CD14-positive monocyte (primary cell): ENCODE measurements around the gene NCOR2. TPM values are rescaled to one million over a fixed set of nuclear protein-coding genes. Genes with fewer than 3 reads are reported as not detected.

Source experiments
- DNase-seq, 3 donors: peaks; one replicate each; pipeline ENCODE4 v3.0.0-alpha.2; 2011 to 2022
- H2AFZ ChIP-seq: 2 replicates; pipeline ENCODE4 v1.6.0; 2012; ENCODE audit warnings: mild to moderate bottlenecking, low read depth, low read length, inconsistent platforms; ENCODE audit not compliant: insufficient read depth, poor library complexity, severe bottlenecking
- H3K27ac ChIP-seq, 2 donors: 1 replicate in 1 of 2; 2 replicates in 1 of 2; pipeline ENCODE4 v1.5.1; 2012 to 2013; ENCODE audit warnings: low read length in 2 of 2, control low read depth in 1 of 2, inconsistent platforms in 1 of 2, low read depth in 1 of 2, mild to moderate bottlenecking in 1 of 2
- H3K27me3 ChIP-seq, 2 donors: one replicate each; pipeline versions ENCODE4 v1.6.0 to v1.6.1; 2011 to 2013; ENCODE audit warnings: low read length in 2 of 2; ENCODE audit not compliant: control insufficient read depth in 2 of 2, insufficient read depth in 2 of 2
- H3K36me3 ChIP-seq, 2 donors: replicated peaks in 1 of 2; 1 replicate in 1 of 2; 2 replicates in 1 of 2; pipeline versions ENCODE4 v1.5.1 to v1.6.1; 2012 to 2013; ENCODE audit warnings: low read length in 2 of 2, control low read depth in 1 of 2, inconsistent platforms in 1 of 2, mild to moderate bottlenecking in 1 of 2; ENCODE audit not compliant: insufficient read depth in 2 of 2, control insufficient read depth in 1 of 2
- H3K4me1 ChIP-seq, 2 donors: 1 replicate in 1 of 2; 2 replicates in 1 of 2; pipeline versions ENCODE4 v1.5.1 to v1.6.1; 2012 to 2013; ENCODE audit warnings: low read length in 2 of 2, control low read depth in 1 of 2, inconsistent platforms in 1 of 2, mild to moderate bottlenecking in 1 of 2, moderate library complexity in 1 of 2; ENCODE audit not compliant: insufficient read depth in 2 of 2, control insufficient read depth in 1 of 2
- H3K4me2 ChIP-seq: replicated peaks from 2 replicates; pipeline ENCODE3; 2012; ENCODE audit warnings: low read length, moderate library complexity, mild to moderate bottlenecking; ENCODE audit not compliant: poor library complexity, severe bottlenecking; ENCODE audit errors: extremely low read depth
- H3K4me3 ChIP-seq, 3 experiments: fragments of 200-600 bp in 1 of 3; sonication (generic) in 1 of 3; replicated peaks in 1 of 3; 1 replicate in 2 of 3; 2 replicates in 1 of 3; pipeline ENCODE4 v1.5.1; 2011 to 2013; ENCODE audit warnings: low read length in 3 of 3, mild to moderate bottlenecking in 3 of 3, control low read depth in 2 of 3, low read depth in 2 of 3, inconsistent platforms in 1 of 3, moderate library complexity in 1 of 3
- H3K79me2 ChIP-seq: 2 replicates; pipeline ENCODE4 v1.6.0; 2012; ENCODE audit warnings: mild to moderate bottlenecking, control low read depth, inconsistent platforms, low read length, moderate library complexity; ENCODE audit not compliant: insufficient read depth
- H3K9ac ChIP-seq: 2 replicates; pipeline ENCODE4 v1.6.0; 2017; ENCODE audit warnings: low read length, mild to moderate bottlenecking; ENCODE audit not compliant: insufficient read depth, poor library complexity, severe bottlenecking
- H3K9me3 ChIP-seq, 2 donors: replicated peaks in 1 of 2; 1 replicate in 1 of 2; 2 replicates in 1 of 2; pipeline versions ENCODE4 v1.5.1 to v1.6.1; 2012 to 2013; ENCODE audit warnings: low read length in 2 of 2, control low read depth in 1 of 2; ENCODE audit not compliant: control insufficient read depth in 1 of 2, insufficient read depth in 1 of 2
- H4K20me1 ChIP-seq: 2 replicates; pipeline ENCODE4 v1.6.0; 2012; ENCODE audit warnings: mild to moderate bottlenecking, low read length, control low read depth, moderate library complexity; ENCODE audit not compliant: insufficient read depth
- H3K27ac Mint-ChIP-seq, 7 donors: one replicate each; pipeline ENCODE4 v1.8.0; 2020; ENCODE audit warnings: mild to moderate bottlenecking in 7 of 7, mixed read lengths in 7 of 7, moderate library complexity in 6 of 7, inconsistent platforms in 2 of 7
- H3K27me3 Mint-ChIP-seq, 3 donors: one replicate each; pipeline ENCODE4 v1.8.0; 2021 to 2022; ENCODE audit warnings: low read depth in 3 of 3, mild to moderate bottlenecking in 3 of 3, mixed read lengths in 3 of 3, moderate library complexity in 3 of 3, inconsistent platforms in 1 of 3
- H3K36me3 Mint-ChIP-seq, 2 donors: one replicate each; pipeline ENCODE4 v1.8.0; 2020; ENCODE audit warnings: mixed read lengths in 2 of 2, inconsistent platforms in 1 of 2, mild to moderate bottlenecking in 1 of 2
- H3K4me1 Mint-ChIP-seq: one replicate; pipeline ENCODE4 v1.8.0; 2020; ENCODE audit warnings: mild to moderate bottlenecking, mixed read lengths
- H3K4me3 Mint-ChIP-seq, 2 donors: one replicate each; pipeline ENCODE4 v1.8.0; 2020; ENCODE audit warnings: mild to moderate bottlenecking in 2 of 2, mixed read lengths in 2 of 2, moderate library complexity in 1 of 2
- H3K9me3 Mint-ChIP-seq, 7 donors: one replicate each; pipeline ENCODE4 v1.8.0; 2020 to 2022; ENCODE audit warnings: mixed read lengths in 7 of 7, mild to moderate bottlenecking in 6 of 7, moderate library complexity in 6 of 7, inconsistent platforms in 2 of 7
- CTCF ChIP-seq: fragments of 200-600 bp; IDR thresholded peaks from one replicate; pipeline ENCODE4 v1.8.0; 2022; ENCODE audit warnings: antibody characterized with exemption, mild to moderate bottlenecking
- whole genome bisulfite sequencing: methylation state at CpG from one replicate; pipeline ENCODE4 v1.1.5; 2013; ENCODE audit warnings: missing lambda C conversion rate; ENCODE audit not compliant: insufficient coverage; 5-methylcytosine and 5-hydroxymethylcytosine counted together
- intact Hi-C, 2 donors: fragments of 100-400 bp; cut with micrococcal nuclease; formaldehyde crosslinking; loops; one replicate each; pipeline versions ENCODE4 v1.15.0 to v1.15.1; 2023
- polyA plus RNA-seq, 3 donors: library from polyadenylated mRNA; depleted of rRNA in 1 of 3; unstranded in 2 of 3; stranded (reverse) in 1 of 3; fragments of 300-500 nt in 2 of 3; fragments of >200 nt in 1 of 3; fragmentation: Illumina TruSeq in 2 of 3; gene quantifications; 1 replicate in 2 of 3; 2 replicates in 1 of 3; pipeline ENCODE4 v1.2.3, GENCODE V29; 2012 to 2021

Gene NCOR2
- polyA plus RNA-seq, 3 donors = 4.7 to 46.8 (median 5.5) TPM

GRCh38 chr12:124556896-124557501 lies 10.4 kb downstream of the NCOR2 start:
- no peak overlapping the region for H3K27ac ChIP-seq
- no peak overlapping the region for H3K4me3 ChIP-seq
- peak overlapping the region in 3 of 7 donors; percentile 7 to 57 (median 15) for H3K27ac Mint-ChIP-seq
- H3K27me3 Mint-ChIP-seq = peaks cover 0 to 2% (median 0%) of the 10 kb centered on the region in 3 donors
- no peak overlapping the region for H2AFZ ChIP-seq
- no peak for DNase-seq
- H3K36me3 Mint-ChIP-seq = peaks cover 18 to 32% of the 10 kb centered on the region in 2 donors
- peaks cover 46 to 66% of the 10 kb centered on the region in 2 donors for H3K4me1 ChIP-seq
- peak overlapping the region in 1 of 2 donors; percentile 41 for H3K4me3 Mint-ChIP-seq
- H4K20me1 ChIP-seq = peaks cover 99% of the 10 kb centered on the region
- 96% methylated on average over 18 of the region's 22 CpGs for WGBS
- H3K9me3 ChIP-seq = no peaks in the 10 kb centered on the region
- peaks cover 100% of the 10 kb centered on the region for H3K79me2 ChIP-seq
- H3K9me3 Mint-ChIP-seq = peaks cover 0 to 2% (median 0%) of the 10 kb centered on the region in 7 donors
- no peak for TF ChIP-seq CTCF
- no peak overlapping the region for H3K9ac ChIP-seq
- no peaks in the 10 kb centered on the region for H3K27me3 ChIP-seq
- intact Hi-C loops = loop anchor here in 1 of 2 donors (10.0 kb wide), 1 partner anchor 52 kb away; no protein-coding TSS in a partner anchor
- peaks cover 3 to 14% of the 10 kb centered on the region in 2 donors for H3K36me3 ChIP-seq
- no peak overlapping the region for H3K4me2 ChIP-seq
- peaks cover 74% of the 10 kb centered on the region for H3K4me1 Mint-ChIP-seq

- H3K27me3 ChIP-seq = no peaks in the 10 kb centered on the region
- Mint-ChIP-seq H3K27ac (peak overlapping the region in 1 of 7 donors; percentile 55), H3K27me3 (peaks cover 0 to 2% (median 0%) of the 10 kb centered on the region in 3 donors), H3K36me3 (peaks cover 20 to 32% of the 10 kb centered on the region in 2 donors), H3K4me3 (no peak overlapping the region), H3K4me1 (peaks cover 74% of the 10 kb centered on the region), H3K9me3 (peaks cover 0 to 2% (median 0%) of the 10 kb centered on the region in 7 donors)
- peaks cover 3 to 14% of the 10 kb centered on the region in 2 donors for H3K36me3 ChIP-seq
- 61% methylated on average over 8 of the region's 9 CpGs for WGBS
- TF ChIP-seq CTCF = no peak
- peaks cover 100% of the 10 kb centered on the region for H3K79me2 ChIP-seq
- intact Hi-C loops = loop anchor here in 1 of 2 donors (10.0 kb wide), 1 partner anchor 51 kb away; no protein-coding TSS in a partner anchor
- H3K9me3 ChIP-seq = no peaks in the 10 kb centered on the region
- no peak overlapping the region for H3K4me3 ChIP-seq
- no peak overlapping the region for H3K9ac ChIP-seq
- peak overlapping the region; percentile 3 for H3K4me2 ChIP-seq
- peaks cover 46 to 66% of the 10 kb centered on the region in 2 donors for H3K4me1 ChIP-seq
- no peak for DNase-seq
- H4K20me1 ChIP-seq = peaks cover 99% of the 10 kb centered on the region
- no peak overlapping the region for H3K27ac ChIP-seq
- H2AFZ ChIP-seq = no peak overlapping the region
These were observed 11.3 kb downstream of the NCOR2 start for GRCh38 chr12:124556074-124556466.
